NCI-H82 treated with DMSO at 0.1 percent for 48 hours (cell line): ENCODE measurements around the gene AGPAT3.
"Not testable (repeated sequence)": the region's sequence is repeated elsewhere in the genome, so short reads cannot be mapped to it uniquely, and the experiment has no call there.

Source experiments
- DNase-seq: peaks from one replicate; lab custom pipeline; 2025; ENCODE audit not compliant: unreplicated experiment; lab: John Stamatoyannopoulos, UW

AGPAT3 gene

GRCh38 chr21:43834146-43834905, 30.7 kb upstream of the AGPAT3 start:
- DNase-seq, result no peak

DNA sequence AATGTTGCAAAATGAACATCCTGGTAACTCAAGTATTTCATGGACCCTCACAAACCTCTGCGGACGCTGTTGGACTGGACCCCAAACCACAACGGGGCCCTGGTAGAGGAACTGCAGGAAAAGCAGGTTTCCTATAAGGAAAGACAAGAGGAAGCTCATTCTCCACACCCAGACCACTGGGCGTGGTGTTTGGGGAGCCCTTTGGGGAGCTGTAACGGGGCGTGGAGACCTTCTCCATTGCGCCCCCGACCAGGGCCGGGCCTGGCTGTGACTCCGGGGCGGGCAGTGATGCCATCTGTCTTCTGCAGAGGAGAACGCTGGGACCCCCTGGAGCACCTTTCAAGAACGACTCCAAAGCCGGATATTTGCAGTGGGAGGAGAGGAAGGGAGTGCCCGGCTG, 30.0 kb upstream of the AGPAT3 start:
- DNase-seq, result no peak

- DNase-seq, result no peak
Measured at GRCh38 chr21:43835861-43836260, 29.2 kb upstream of the AGPAT3 start.

- DNase-seq, result no peak
Measured at GRCh38 chr21:43836616-43837015, 28.4 kb upstream of the AGPAT3 start.

- DNase-seq, result no peak
Measured at GRCh38 chr21:43840259-43840658, 24.8 kb upstream of the AGPAT3 start.

GRCh38 chr21:43842742-43843141, 22.3 kb upstream of the AGPAT3 start:
- no peak for DNase-seq

- not testable (repeated sequence) for DNase-seq
Measured at GRCh38 chr21:43844906-43845305, 20.1 kb upstream of the AGPAT3 start.

GRCh38 chr21:43845386-43845785, 19.6 kb upstream of the AGPAT3 start:
- DNase-seq, result no peak

- no peak for DNase-seq
Measured at GRCh38 chr21:43846430-43846829, 18.6 kb upstream of the AGPAT3 start.

DNA sequence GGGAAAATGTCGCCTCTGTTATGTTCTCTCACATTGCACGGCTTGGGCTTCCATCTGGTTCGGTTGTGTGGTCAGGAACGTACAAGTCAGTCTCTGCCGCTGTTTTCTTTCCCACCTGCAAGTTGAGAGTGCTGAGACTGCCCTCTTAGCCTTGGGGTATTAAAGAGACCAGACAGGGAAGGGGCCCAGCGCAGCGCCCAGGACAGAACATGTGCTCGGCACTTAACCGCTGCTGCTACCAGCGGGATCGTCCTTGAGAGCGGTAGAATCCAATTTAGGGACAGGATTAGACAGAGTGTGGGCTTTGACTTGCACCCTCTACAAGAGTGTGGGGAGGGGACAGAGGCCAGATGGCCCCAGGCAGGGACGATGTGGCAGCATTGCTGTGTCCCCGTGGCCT, 17.7 kb upstream of the AGPAT3 start:
- peak; percentile 99 for DNase-seq

DNA sequence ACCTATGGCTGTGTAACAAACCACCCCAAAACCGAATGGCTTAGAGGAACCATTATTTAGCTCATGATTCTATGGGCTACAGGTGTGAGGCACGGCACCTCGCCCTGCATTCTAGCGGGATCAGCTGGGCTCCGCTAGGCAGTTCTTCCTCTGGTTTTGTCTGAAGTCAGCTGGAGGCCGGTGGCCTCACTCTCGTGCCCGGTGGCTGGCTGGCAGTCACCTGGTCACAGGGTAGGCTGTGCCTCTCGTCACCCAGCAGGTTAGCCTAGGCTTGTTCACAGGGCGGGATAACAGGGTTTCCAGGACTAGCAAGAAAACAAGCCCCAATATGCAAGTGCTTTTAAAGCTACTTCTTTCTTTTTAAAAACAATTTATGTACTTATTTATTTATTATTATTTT, 16.3 kb upstream of the AGPAT3 start:
- DNase-seq, result no peak

DNA sequence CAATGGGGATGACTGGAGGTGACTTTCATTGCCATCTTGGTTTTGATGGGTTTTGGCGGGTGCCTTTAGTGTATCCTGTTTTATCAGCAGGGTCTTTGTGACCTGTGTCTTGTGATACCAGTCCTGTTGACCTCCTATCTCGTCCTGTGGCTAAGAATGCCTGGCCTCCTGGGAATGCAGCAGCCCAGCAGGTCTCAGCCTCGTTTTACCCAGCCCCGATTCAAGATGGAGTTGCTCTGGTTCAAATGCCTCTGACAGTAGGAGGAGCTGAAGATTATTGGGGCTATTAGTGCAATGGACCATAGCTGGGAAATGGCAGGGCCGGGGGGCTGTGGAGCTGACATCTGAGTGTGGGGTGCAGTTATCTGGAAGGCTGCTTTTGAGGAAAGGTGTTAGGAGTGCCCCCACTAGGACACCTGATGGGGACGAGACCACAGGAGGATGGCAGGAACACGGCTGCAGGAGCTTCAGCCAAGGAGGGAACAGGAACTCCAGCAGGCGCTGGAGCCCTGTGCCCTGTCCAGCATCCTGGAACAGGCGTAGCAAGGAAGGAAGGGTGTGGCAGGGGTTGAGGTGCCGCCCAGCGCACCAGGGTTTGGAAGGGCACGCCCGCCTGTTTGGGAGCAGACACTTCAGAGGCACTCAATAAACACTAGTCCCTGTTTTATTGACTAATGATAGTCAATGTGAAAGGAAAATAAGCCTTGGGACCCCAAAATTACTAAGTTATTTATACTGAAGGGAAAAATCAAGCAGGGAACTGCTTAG, 15.3 kb upstream of the AGPAT3 start:
- DNase-seq, result no peak

GRCh38 chr21:43850728-43851295, 14.2 kb upstream of the AGPAT3 start:
- DNase-seq, result no peak

- no peak for DNase-seq
Measured at GRCh38 chr21:43851593-43851992, 13.4 kb upstream of the AGPAT3 start.

DNA sequence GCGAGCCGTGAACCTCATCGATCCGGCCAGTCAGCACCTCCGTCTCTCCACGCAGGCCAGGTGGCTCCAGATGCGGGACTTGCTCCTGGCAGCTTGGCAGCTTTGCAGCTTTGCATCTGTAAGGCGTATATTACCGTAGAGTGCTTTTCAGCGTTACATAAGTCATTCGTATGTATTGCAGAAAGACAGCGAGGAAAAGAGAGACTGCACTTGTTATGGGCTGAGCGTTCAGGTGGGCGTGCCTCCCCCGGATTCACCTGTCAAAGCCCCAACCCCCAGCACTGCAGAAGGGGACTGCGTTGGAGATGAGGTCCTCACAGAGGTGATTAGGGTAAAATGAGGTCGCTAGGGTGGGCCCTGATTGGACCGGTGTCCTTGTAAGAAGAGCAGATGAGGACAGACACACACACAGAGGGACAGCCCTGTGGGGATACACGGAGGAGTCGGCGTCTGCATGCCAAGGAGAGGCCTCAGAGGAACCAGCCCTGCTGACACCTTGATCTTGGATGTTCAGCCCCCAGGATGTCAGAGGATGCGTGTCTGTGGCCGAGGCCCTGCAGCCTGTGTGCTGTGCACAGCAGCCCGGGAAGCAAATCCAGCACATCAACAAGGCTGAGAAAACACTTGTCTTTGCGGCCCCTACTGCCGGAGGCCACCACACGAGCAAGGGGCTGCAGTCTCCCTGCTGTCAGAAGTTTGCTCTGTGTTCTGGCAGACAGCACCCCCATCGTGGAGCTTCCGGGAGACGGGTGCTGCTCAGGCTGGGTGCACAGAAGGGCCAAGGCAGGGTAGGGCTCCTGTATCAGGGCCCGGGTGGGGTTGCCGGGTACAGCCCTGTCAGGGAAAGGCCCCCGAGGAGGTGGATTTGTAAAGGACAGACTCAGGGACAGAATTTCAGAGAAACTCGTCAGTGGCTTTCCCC, 10.9 kb upstream of the AGPAT3 start:
- no peak for DNase-seq

DNA sequence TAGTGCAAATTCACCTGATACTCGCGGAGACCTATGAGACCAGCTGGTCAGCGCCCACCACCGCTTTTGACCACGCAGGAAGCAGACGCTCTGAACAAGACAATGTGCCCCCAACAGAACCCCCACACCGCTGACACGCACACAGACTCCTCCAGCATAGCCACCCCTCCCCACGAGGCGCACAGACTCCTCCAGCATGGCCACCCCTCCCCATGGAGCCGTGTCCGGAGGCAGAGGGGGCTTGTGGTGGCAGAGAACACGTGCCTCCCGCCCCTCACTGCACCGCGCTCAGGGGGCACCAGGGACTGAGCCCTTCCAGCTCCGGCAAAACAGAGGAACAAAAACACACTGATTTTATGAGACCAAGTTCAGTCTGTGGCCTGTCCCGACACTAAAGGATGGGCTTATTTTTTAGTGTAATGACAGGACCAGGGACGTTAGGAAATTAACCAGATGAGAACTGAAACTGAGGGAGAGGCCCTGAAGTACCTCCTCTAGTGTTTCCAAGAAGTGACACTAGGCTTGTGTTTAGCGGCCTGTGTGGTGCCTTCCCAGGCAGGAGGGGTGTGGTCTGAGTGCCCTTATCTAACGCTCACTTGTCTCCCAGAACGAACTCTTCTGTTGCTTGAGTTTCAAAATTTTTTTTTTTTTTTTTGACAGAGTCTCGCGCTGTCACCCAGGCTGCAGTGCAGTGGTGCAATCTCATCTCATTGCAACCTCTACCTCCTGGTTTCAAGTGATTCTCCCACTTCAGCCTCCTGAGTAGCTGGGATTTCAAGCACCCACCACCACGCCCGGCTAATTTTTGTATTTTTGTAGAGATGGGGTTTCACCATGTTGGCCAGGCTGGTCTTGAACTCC, 10.0 kb upstream of the AGPAT3 start:
- no peak for DNase-seq

DNA sequence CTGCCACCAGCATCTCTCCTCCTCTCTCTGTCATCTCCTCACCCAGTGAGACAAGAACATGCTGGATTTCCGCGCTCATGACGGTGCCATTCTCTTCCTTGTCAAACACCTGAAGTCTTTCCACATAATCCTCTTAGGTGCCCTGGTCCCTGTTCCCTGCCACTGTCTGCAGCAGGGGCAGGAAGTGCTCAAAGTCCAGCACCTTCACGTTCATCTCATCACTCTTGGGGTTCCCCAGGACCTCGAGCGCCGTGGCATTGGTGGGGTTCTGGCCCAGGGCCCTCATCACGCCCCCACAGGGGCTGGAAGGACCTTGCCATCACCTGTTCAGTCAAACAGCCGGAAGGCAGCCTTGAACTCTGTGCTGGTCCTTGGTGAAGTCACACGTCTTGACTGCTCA, 9.1 kb upstream of the AGPAT3 start:
- DNase-seq, result no peak

DNA sequence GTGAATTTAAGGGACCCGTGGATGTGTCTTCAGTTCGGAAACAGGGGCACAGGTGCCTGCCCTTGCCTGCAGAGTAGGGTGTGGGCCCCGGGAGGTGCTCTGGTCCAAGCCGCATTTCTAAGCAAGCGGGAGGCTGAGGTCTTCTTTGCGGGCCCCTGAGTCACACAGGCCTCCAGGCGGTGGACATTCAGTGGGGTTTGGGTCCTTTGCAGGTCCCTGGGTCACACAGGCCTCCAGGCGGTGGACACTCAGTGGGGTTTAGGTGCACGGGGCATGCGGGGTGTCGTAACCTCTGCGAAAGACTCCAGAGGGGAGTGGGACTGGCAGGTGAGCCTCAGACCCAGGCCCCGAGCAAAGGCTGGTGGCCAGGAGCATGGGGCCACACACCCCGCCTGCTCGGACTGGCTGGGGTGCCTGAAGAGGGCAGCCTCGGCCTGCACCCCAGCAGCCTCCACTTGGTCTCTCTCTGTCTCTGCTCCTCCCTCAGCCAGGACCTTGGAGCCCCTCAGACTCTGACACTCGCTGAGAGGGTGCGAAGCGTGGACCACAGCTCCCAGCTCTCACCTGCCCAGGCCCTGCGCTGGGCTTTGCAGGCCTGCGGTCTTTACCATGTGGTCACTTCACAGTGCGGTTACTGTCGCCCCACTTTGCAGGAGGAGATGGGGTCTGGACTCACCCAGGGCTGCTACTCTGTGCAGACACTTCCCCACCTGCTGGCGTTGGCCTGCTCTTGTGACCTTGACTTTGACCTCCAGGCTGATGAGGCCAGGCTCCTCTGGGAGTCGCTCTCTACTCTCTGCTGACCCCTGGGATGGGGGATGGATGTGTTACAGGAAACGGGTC, 6.0 kb upstream of the AGPAT3 start:
- no peak for DNase-seq

- DNase-seq, result no peak
Measured at GRCh38 chr21:43859747-43860214, 5.2 kb upstream of the AGPAT3 start.
